ENCODE measurements around the gene ALS2. TPM values are rescaled to one million over a fixed set of nuclear protein-coding genes. Genes with fewer than 3 reads are reported as not detected.

ALS2 gene
- total RNA-seq, 1 experiment from 2014 or later = 47.5 TPM

DNA sequence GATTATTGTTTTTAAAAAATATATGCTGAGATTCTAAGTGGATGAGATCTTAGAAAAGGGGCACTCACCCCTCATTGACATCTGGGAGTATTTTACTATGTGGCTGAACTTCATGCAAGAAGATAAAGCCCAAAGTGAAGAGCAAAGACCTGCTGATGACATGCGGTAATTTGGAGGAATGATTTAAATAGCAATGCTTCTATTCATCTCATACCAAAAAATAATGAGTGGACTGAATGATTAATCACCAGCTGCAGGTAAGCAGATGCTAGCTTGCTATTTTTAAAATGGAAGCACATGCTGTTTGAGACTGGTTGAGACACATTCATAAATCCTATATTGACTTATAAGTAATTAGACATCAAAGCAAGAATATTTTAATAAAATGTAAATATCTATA is 12.9 kb upstream of the ALS2 start:
- Histone ChIP-seq H3K27ac (ENCODE audit: low read length) (no peak overlapping the region), H3K4me3 (ENCODE audit: low read depth in 2 of 2, low read length in 2 of 2) (no peak overlapping the region), H3K9me3 (ENCODE audit: control insufficient read depth, insufficient read depth, low read depth, low read length) (no peaks in the 10 kb centered on the region), H3K4me1 (ENCODE audit: control insufficient read depth, insufficient read depth, low read length) (peaks cover 29% of the 10 kb centered on the region), H3K27me3 (ENCODE audit: control insufficient read depth, insufficient read depth, low read length) (no peaks in the 10 kb centered on the region), H3K36me3 (ENCODE audit: control insufficient read depth, insufficient read depth, low read length) (no peaks in the 10 kb centered on the region)
- in situ Hi-C loops (cut with HindIII; ENCODE audit: low pct_unique_long_range_greater_than_20kb, low sequenced_read_pairs) = no loop called here
- TF ChIP-seq TCF7L2 (IDR thresholded peaks at IDR 0.05; ENCODE audit: low read depth, low read length) (no peak), SIN3A (IDR thresholded peaks at IDR 0.05; ENCODE audit: borderline replicate concordance, insufficient read depth, low read depth, low read length) (no peak), POLR2AphosphoS5 (IDR thresholded peaks at IDR 0.05; ENCODE audit: low read depth, low read length) (no peak)
- TF ChIP-seq, protein P1, sequence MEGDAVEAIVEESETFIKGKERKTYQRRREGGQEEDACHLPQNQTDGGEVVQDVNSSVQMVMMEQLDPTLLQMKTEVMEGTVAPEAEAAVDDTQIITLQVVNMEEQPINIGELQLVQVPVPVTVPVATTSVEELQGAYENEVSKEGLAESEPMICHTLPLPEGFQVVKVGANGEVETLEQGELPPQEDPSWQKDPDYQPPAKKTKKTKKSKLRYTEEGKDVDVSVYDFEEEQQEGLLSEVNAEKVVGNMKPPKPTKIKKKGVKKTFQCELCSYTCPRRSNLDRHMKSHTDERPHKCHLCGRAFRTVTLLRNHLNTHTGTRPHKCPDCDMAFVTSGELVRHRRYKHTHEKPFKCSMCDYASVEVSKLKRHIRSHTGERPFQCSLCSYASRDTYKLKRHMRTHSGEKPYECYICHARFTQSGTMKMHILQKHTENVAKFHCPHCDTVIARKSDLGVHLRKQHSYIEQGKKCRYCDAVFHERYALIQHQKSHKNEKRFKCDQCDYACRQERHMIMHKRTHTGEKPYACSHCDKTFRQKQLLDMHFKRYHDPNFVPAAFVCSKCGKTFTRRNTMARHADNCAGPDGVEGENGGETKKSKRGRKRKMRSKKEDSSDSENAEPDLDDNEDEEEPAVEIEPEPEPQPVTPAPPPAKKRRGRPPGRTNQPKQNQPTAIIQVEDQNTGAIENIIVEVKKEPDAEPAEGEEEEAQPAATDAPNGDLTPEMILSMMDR (IDR thresholded peaks at IDR 0.05) = no peak
- TF ChIP-seq, protein P2, sequence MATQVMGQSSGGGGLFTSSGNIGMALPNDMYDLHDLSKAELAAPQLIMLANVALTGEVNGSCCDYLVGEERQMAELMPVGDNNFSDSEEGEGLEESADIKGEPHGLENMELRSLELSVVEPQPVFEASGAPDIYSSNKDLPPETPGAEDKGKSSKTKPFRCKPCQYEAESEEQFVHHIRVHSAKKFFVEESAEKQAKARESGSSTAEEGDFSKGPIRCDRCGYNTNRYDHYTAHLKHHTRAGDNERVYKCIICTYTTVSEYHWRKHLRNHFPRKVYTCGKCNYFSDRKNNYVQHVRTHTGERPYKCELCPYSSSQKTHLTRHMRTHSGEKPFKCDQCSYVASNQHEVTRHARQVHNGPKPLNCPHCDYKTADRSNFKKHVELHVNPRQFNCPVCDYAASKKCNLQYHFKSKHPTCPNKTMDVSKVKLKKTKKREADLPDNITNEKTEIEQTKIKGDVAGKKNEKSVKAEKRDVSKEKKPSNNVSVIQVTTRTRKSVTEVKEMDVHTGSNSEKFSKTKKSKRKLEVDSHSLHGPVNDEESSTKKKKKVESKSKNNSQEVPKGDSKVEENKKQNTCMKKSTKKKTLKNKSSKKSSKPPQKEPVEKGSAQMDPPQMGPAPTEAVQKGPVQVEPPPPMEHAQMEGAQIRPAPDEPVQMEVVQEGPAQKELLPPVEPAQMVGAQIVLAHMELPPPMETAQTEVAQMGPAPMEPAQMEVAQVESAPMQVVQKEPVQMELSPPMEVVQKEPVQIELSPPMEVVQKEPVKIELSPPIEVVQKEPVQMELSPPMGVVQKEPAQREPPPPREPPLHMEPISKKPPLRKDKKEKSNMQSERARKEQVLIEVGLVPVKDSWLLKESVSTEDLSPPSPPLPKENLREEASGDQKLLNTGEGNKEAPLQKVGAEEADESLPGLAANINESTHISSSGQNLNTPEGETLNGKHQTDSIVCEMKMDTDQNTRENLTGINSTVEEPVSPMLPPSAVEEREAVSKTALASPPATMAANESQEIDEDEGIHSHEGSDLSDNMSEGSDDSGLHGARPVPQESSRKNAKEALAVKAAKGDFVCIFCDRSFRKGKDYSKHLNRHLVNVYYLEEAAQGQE (IDR thresholded peaks at IDR 0.05; ENCODE audit: insufficient read depth in 1 of 2, low read depth in 2 of 2, low read length in 1 of 2) = no peak
- BruUV-seq (replicated peaks) = no TSS peak
- intact Hi-C loops (cut with micrococcal nuclease; ENCODE audit: unreplicated experiment) = loop anchor here (10.0 kb wide), 1 partner anchor 241 kb away; the partner anchor contains the start of gene FZD7
- POLR2A ChIA-PET = no interaction called here
- CTCF ChIA-PET = no interaction called here
- ATAC-seq (no peak), DNase-seq (ENCODE audit: low read depth, low spot score) (no peak)

DNA sequence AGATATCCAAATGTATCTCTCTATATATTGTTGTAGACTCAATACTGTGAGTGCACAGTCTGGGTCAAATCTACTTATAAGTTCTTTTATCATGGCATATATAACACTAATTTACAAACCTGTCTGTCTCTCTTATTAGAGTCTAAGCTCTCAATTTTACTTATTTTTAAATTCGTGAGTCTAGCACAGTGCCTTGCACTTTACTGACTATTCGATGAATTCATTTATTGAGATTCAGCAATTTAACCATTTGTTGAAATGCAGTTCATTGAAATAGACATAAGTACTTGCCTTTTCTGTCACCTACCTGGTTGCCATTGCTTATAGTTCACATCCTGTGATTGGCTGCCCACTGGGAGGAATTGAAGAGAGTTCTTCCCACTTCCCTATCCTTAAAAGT is 10.3 kb upstream of the ALS2 start:
- ATAC-seq (no peak), DNase-seq (ENCODE audit: low read depth, low spot score) (no peak)
- POLR2A ChIA-PET = no interaction called here
- Histone ChIP-seq H3K4me1 (ENCODE audit: control insufficient read depth, insufficient read depth, low read length) (0 out of 2 replicates have a peak, but pooled peaks cover 6% of the 10 kb centered on the region), H3K9me3 (ENCODE audit: control insufficient read depth, insufficient read depth, low read depth, low read length) (no peaks in the 10 kb centered on the region), H3K36me3 (ENCODE audit: control insufficient read depth, insufficient read depth, low read length) (no peaks in the 10 kb centered on the region), H3K27ac (ENCODE audit: low read length) (no peak overlapping the region), H3K4me3 (ENCODE audit: low read depth in 2 of 2, low read length in 2 of 2) (no peak overlapping the region), H3K27me3 (ENCODE audit: control insufficient read depth, insufficient read depth, low read length) (no peaks in the 10 kb centered on the region)
- BruUV-seq (replicated peaks) = no TSS peak
- in situ Hi-C loops (cut with HindIII; ENCODE audit: low pct_unique_long_range_greater_than_20kb, low sequenced_read_pairs) (no loop called here), intact Hi-C loops (cut with micrococcal nuclease; ENCODE audit: unreplicated experiment) (loop anchor here (10.0 kb wide), 1 partner anchor 244 kb away; the partner anchor contains the start of gene FZD7)
- CTCF ChIA-PET = no interaction called here
- TF ChIP-seq TCF7L2 (IDR thresholded peaks at IDR 0.05; ENCODE audit: low read depth, low read length) = no peak
- TF ChIP-seq, protein P1 (IDR thresholded peaks at IDR 0.05) = no peak
- TF ChIP-seq, protein P2 (IDR thresholded peaks at IDR 0.05; ENCODE audit: insufficient read depth in 1 of 2, low read depth in 2 of 2, low read length in 1 of 2) = no peak
- no peak for TF ChIP-seq SIN3A (IDR thresholded peaks at IDR 0.05; ENCODE audit: borderline replicate concordance, insufficient read depth, low read depth, low read length)
- TF ChIP-seq POLR2AphosphoS5 (IDR thresholded peaks at IDR 0.05; ENCODE audit: low read depth, low read length) = no peak

All from Panc1 (cell line).